Activated T-helper 2 cell treated with anti-CD3 and anti-CD28 coated beads, Interferon-gamma antibody, Interleukin-2, Interleukin-4, amounts not matched to agents 10 μg/mL and 5 μg/mL and 100 μg/mL, durations not matched to agents 14 hours and 24 hours and 36 hours (primary cell): ENCODE measurements around the gene DCDC2. TPM values are rescaled to one million over a fixed set of nuclear protein-coding genes. Genes with fewer than 3 reads are reported as not detected.
"Not testable (repeated sequence)": the region's sequence is repeated elsewhere in the genome, so short reads cannot be mapped to it uniquely, and the experiment has no call there.

Experiments
- DNase-seq: peaks from one replicate; pipeline ENCODE4 v3.0.0; 2021; ENCODE audit warnings: low spot score
- H3K27ac Mint-ChIP-seq: one replicate; pipeline ENCODE4 v1.8.0; 2021; ENCODE audit warnings: mixed read lengths
- H3K27me3 Mint-ChIP-seq: one replicate; pipeline ENCODE4 v1.8.0; 2021; ENCODE audit warnings: low read depth, mixed read lengths
- H3K36me3 Mint-ChIP-seq: one replicate; pipeline ENCODE4 v1.8.0; 2021; ENCODE audit warnings: low read depth, mixed read lengths
- H3K4me1 Mint-ChIP-seq: one replicate; pipeline ENCODE4 v1.8.0; 2021; ENCODE audit warnings: low read depth, mixed read lengths
- H3K4me3 Mint-ChIP-seq: one replicate; pipeline ENCODE4 v1.8.0; 2021; ENCODE audit warnings: low read depth, mild to moderate bottlenecking, moderate library complexity, mixed read lengths
- H3K9me3 Mint-ChIP-seq: one replicate; pipeline ENCODE4 v1.8.0; 2021; ENCODE audit warnings: mixed read lengths
- intact Hi-C: fragments of 100-400 bp; cut with micrococcal nuclease; formaldehyde crosslinking; loops from one replicate; pipeline ENCODE4 v1.15.1; 2023
- total RNA-seq: library from RNA; stranded (reverse); gene quantifications from 2 replicates; pipeline ENCODE4 v1.2.3, GENCODE V29; 2022

DCDC2 gene
- total RNA-seq, 1 donor from 2014 or later = not detected

DNA sequence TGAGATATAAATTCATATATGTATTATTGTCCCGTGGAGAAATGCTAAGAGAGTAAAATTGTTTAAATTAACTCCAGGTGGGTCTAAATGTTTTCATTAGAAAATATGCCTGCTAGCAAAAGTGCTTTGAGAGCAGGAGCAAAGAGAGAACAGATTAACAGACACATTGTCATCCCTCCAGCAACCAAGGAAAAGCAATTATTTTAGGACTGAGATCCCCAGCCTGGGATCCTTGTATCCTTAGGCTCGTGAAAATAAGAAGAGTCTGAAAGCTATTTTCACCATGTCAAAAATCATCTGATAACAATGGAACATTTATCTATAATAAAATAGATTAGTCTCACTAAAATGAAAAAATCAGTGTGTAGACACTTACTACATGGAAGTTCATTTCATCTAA lies 33.3 kb upstream of the DCDC2 start:
- Mint-ChIP-seq H3K27ac (no peak overlapping the region), H3K36me3 (no peaks in the 10 kb centered on the region), H3K9me3 (no peaks in the 10 kb centered on the region), H3K27me3 (peaks cover 2% of the 10 kb centered on the region), H3K4me1 (peaks cover 1% of the 10 kb centered on the region), H3K4me3 (no peak overlapping the region)
- intact Hi-C loops = no loop called here
- no peak for DNase-seq

DNA sequence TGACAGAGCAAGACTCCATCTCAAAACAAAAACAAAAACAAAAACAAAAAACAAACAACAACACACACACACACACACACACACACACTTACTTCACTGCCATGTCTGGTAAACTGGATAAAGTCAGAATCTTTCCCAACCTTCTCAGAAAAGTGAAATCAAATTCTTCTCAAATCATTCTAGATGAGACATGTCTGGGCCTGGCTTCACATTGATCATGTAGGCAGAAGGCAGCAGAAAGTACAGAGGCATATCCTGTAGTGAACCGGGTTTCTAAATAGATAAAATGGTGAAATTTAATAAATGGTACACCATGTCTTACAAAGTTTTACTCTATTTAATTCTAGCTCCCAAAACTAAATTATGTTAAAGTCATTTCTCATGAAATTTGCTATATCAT lies 30.0 kb upstream of the DCDC2 start:
- DNase-seq = no peak
- Mint-ChIP-seq H3K27ac (no peak overlapping the region), H3K9me3 (no peaks in the 10 kb centered on the region), H3K4me3 (no peak overlapping the region), H3K4me1 (peaks cover 1% of the 10 kb centered on the region), H3K36me3 (no peaks in the 10 kb centered on the region), H3K27me3 (peaks cover 5% of the 10 kb centered on the region)
- intact Hi-C loops = no loop called here

- H3K9me3 Mint-ChIP-seq = no peaks in the 10 kb centered on the region
- DNase-seq = no peak
- no peak overlapping the region for H3K4me3 Mint-ChIP-seq
- intact Hi-C loops = no loop called here
- H3K4me1 Mint-ChIP-seq = no peaks in the 10 kb centered on the region
- H3K27me3 Mint-ChIP-seq = peaks cover 7% of the 10 kb centered on the region
- no peaks in the 10 kb centered on the region for H3K36me3 Mint-ChIP-seq
- H3K27ac Mint-ChIP-seq = no peak overlapping the region
Measured at GRCh38 chr6:24385536-24386269, 27.8 kb upstream of the DCDC2 start.

- H3K4me1 Mint-ChIP-seq, H3K4me3 Mint-ChIP-seq, H3K27me3 Mint-ChIP-seq, H3K9me3 Mint-ChIP-seq, H3K27ac Mint-ChIP-seq, H3K36me3 Mint-ChIP-seq, intact Hi-C loops, DNase-seq: not testable (repeated sequence)
Measured at GRCh38 chr6:24384369-24385130, 26.7 kb upstream of the DCDC2 start.

DNA sequence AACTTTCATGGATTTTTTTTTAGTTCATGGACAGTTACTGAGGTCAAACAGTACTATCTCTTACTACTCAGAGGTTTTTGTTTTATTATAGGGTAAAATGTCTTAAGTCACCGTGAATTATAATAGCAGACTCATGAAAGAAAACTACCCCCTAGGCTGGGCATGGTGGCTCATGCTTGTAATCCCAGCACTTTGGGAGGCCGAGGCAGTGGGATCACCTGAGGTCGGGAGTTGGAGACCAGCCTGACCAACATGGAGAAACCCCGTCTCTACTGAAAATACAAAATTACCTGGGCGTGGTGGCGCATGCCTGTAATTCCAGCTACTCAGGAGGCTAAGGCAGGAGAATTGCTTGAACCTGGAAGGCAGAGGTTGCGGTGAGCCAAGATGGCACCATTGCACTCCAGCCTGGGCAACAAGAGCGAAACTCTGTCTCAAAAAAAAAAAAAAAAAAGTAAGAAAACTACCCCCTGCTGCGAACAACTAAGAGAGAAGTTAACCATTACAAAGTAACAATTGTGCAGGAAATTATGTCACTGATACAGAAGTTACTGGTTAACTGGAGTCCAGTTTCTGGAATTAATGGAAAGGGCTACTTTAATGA lies 25.1 kb upstream of the DCDC2 start:
- H3K36me3 Mint-ChIP-seq, DNase-seq, H3K4me1 Mint-ChIP-seq, H3K4me3 Mint-ChIP-seq, intact Hi-C loops, H3K9me3 Mint-ChIP-seq, H3K27ac Mint-ChIP-seq: not testable (repeated sequence)
- H3K27me3 Mint-ChIP-seq = peaks cover 10% of the 10 kb centered on the region

- intact Hi-C loops = no loop called here
- no peaks in the 10 kb centered on the region for H3K4me1 Mint-ChIP-seq
- H3K27ac Mint-ChIP-seq = no peak overlapping the region
- H3K27me3 Mint-ChIP-seq = peaks cover 8% of the 10 kb centered on the region
- no peaks in the 10 kb centered on the region for H3K36me3 Mint-ChIP-seq
- no peaks in the 10 kb centered on the region for H3K9me3 Mint-ChIP-seq
- no peak for DNase-seq
- H3K4me3 Mint-ChIP-seq = no peak overlapping the region
Measured at GRCh38 chr6:24382220-24382540, 24.3 kb upstream of the DCDC2 start.

DNA sequence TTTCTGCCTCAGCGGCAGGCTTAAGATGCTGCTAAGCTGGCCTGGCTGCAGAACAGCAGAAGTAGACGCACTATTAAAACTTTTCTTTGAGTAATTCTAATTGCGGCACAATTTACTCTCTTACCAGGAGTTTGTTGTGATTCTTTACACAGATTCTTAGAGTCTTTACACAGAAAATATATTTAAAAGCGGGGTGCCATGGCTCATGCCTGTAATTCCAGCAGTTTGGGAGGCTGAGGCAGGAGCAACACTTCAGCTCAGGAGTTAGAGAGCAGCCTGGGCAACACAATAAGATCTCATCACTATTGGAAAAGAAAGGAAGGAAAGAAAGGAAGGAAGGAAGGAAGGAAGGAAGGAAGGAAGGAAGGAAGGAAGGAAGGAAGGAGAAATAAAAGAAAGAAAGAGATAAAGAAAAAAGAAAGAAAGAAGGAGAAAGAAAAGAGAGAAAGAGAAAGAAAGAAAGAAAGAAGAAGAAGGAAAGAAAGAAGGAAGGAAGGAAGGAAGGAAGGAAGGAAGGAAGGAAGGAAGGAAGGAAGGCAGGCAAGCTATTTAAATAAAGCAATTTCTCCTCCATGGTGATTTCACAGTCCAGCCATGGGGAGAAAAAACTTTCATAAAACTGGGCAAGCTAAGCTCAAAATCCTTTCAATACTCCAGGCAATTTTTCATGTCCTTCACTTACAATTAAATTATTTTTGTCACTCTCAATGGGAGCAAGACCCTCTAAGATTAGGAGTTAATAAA lies 23.8 kb upstream of the DCDC2 start:
- Mint-ChIP-seq H3K4me1 (no peaks in the 10 kb centered on the region), H3K36me3 (no peaks in the 10 kb centered on the region), H3K9me3 (no peaks in the 10 kb centered on the region), H3K27ac (no peak overlapping the region), H3K4me3 (no peak overlapping the region), H3K27me3 (peaks cover 10% of the 10 kb centered on the region)
- intact Hi-C loops = no loop called here
- no peak for DNase-seq

DNA sequence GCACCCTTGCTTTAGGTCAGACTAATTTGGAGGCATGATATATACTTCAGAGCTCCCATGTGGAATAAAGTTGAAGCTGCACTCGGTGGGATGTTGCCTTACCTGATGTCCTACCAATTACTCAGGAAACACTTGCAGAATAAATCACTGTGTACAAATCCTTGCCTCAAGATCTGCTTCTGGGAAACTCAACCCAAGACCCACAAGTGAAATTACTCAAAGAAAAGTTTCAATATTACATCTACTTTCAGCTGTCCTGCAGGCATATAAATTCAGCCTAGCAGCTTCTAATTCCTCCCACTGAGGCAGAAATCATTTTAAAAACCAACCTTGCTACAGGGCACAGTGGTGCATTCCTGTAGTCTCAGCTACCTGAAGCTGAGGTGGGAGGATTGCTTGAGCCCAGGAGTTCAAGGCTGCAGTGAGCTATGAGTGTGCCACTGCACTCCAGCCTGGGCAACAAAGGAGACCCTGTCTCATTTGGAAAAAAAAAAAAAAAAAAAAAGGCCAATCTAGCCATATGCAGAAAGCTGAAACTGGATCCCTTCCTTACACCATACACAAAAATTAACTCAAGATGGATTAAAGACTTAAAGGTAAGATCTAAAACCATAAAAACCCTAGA lies 20.7 kb upstream of the DCDC2 start:
- Mint-ChIP-seq H3K27ac (no peak overlapping the region), H3K27me3 (peaks cover 7% of the 10 kb centered on the region), H3K9me3 (no peaks in the 10 kb centered on the region), H3K4me3 (no peak overlapping the region), H3K36me3 (no peaks in the 10 kb centered on the region), H3K4me1 (no peaks in the 10 kb centered on the region)
- intact Hi-C loops = no loop called here
- no peak for DNase-seq

GRCh38 chr6:24376871-24377270 lies 19.0 kb upstream of the DCDC2 start:
- Mint-ChIP-seq H3K27me3 (peaks cover 7% of the 10 kb centered on the region), H3K4me3 (no peak overlapping the region), H3K27ac (no peak overlapping the region), H3K4me1 (no peaks in the 10 kb centered on the region), H3K36me3 (no peaks in the 10 kb centered on the region), H3K9me3 (no peaks in the 10 kb centered on the region)
- DNase-seq = no peak
- intact Hi-C loops = no loop called here

GRCh38 chr6:24374612-24375011 lies 16.8 kb upstream of the DCDC2 start:
- Mint-ChIP-seq H3K9me3 (no peaks in the 10 kb centered on the region), H3K27ac (no peak overlapping the region), H3K36me3 (no peaks in the 10 kb centered on the region), H3K4me1 (no peaks in the 10 kb centered on the region), H3K27me3 (peaks cover 5% of the 10 kb centered on the region), H3K4me3 (no peak overlapping the region)
- DNase-seq = no peak
- intact Hi-C loops = no loop called here

GRCh38 chr6:24365103-24365633 lies 7.3 kb upstream of the DCDC2 start:
- H3K9me3 Mint-ChIP-seq, DNase-seq, H3K36me3 Mint-ChIP-seq, intact Hi-C loops, H3K4me3 Mint-ChIP-seq, H3K27ac Mint-ChIP-seq, H3K4me1 Mint-ChIP-seq: not testable (repeated sequence)
- peaks cover 20% of the 10 kb centered on the region for H3K27me3 Mint-ChIP-seq

- H3K4me1 Mint-ChIP-seq = peaks cover 13% of the 10 kb centered on the region
- H3K36me3 Mint-ChIP-seq, H3K9me3 Mint-ChIP-seq, H3K27ac Mint-ChIP-seq, DNase-seq, H3K4me3 Mint-ChIP-seq, intact Hi-C loops: not testable (repeated sequence)
- peaks cover 25% of the 10 kb centered on the region for H3K27me3 Mint-ChIP-seq
Measured at GRCh38 chr6:24362363-24362762, 4.5 kb upstream of the DCDC2 start.
